Embryonic facial prominence (tissue), 1 donor: ENCODE results near the gene RYK.
"Not testable (repeated sequence)": the region's sequence is repeated elsewhere in the genome, so short reads cannot be mapped to it uniquely, and the experiment has no call there.

ENCODE experiments used
- DNase-seq: peaks from one replicate; pipeline ENCODE4 v3.0.0-alpha.2; 2016; ENCODE audit errors: extremely low spot score

Gene RYK

DNA sequence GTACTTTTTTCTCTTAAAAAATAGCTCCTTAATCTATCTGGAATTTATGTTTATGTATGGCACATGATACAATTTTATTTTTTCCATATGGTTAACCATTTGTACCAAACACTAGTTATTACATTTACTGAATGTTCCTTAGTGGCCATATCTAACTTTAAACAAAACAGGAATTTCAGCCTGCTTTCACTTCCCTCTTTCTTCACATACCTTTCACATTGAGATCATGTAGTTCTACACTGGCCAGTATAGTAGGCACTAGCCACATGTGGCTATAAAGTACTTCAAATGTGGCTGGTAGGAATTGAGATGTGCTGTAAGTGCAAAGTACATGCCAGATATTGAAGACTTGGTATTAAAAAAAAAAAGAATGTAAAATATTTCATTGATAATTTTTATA is 4.7 kb upstream of the RYK start:
- DNase-seq: no peak

- no peak for DNase-seq
These were observed 3.0 kb upstream of the RYK start for GRCh38 chr3:134253475-134254226.

GRCh38 chr3:134252766-134253165 is 2.1 kb upstream of the RYK start:
- no peak for DNase-seq

GRCh38 chr3:134251731-134252391 is 1.2 kb upstream of the RYK start:
- DNase-seq: no peak

GRCh38 chr3:134249935-134250716 is 533 bp downstream of the RYK start:
- no peak for DNase-seq

DNA sequence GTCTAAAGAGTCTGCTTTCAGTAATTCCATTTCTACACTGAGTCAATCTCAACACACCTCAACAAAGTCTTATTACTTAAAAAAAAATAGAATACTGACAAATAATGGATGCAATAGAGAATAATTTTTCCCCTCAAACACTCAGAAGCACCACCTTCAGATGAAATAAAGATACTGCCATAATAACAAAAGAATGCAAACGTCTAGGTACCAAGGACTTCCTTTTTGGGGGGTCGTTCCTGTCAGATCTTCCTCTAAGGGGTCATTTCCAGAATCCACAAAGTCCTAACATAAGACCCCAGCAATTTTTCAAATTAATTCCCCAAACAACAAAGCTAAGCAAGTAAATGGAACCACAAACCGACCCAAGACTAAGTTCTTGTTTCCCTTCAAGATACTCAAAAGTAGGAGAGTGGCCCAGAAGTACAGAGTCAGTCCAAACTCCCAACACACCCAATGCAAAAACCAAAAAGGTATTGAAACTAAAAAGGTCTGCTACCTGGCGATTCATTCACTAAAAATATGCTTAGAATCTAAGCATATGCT is 1.3 kb downstream of the RYK start:
- no peak for DNase-seq

GRCh38 chr3:134244921-134245320 is 5.7 kb downstream of the RYK start:
- DNase-seq: no peak

DNA sequence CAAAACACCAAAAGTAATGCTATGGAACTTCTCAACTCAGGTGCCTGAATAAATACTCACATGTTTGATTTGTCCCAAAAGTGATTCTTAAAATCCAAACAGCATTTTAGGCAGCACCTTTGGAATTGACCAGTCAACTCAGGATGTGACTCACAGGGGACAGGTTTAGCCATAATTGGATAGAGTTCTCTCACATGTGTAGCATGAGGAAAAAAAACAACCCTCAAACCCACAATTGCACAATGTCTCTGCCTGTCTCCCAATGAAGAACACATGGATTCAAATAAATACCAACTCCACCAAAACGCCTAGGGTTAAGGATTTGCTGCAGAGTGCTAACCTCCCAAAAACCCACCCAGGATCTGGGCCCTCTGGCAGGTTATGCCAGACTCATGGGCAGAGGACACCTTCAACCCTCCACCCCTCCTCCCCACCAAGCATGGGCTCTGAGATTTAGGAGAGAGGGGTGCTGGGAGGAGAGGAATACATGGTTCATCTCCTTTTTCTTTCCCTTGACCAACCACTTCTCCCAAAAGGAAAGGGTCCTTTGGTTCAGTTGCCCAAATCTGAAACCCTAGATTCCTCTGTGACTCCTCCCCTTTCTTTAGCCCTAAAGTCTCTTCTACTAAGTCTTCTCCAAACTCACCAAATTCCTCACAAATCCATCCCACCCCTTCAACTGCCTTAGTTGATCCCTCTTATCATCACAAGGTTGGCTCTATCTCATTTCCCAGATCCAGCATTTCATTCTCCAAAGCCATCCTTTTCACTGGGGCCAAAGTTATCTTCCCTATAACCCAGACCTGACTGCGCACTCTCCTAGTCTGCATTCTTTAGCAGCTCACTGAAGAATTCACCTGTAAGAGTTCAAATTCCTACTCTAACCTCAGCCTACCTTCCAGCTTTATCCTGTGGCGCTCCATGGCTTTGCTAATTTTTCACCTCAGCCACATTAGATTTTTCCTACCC is 7.7 kb downstream of the RYK start:
- no peak for DNase-seq

DNA sequence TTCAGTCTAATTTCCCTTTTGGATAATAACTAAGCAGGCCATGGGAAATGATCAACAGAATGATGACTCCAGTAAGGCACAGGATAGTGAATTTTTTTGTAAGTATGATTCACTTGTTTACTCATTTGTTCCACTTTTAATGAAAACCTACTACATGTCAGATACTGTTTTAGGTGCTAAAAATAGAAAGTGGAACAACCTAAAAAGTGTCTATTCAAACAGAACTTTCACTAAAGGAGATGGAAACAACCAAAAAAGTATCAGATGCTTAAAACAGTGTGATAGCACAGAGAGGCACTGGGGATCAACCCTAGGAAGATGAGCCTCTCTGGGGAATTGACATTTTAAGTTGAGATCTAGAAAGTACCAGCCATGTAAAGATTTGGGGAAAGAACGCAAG is 11.1 kb downstream of the RYK start:
- no peak for DNase-seq

- no peak for DNase-seq
These were observed 13.1 kb downstream of the RYK start for GRCh38 chr3:134237454-134238145.

DNA sequence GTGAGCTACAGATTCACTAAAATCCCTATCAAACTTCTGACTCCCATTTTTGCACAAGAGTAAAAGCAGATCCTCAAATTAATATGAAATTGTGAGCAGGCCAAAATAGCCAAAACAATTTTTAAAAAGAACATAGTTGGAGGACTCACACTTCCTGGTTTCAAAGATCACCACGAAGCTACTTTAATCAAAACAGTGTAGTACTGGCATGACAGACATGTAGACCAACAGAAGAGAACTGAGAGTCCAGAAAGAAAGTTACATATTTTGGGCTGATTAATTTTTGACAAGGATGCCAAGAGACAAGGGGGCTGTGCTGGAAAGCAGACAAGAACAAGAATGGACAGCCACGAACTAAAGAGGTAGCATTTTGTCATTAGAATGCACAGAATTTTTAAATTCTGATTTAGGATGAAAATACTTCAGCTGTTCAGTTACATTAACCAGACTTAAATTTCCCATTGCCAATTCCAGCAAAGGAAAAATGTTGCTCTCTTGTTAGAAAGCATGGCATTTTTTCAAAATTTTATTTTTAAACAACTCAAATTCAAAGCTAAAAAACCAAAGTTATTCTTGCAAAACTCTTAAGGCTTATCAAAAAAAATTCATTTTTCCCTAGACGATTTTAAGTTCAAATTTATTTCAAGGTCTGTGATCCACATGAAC is 14.0 kb downstream of the RYK start:
- no peak for DNase-seq

GRCh38 chr3:134235577-134236076 is 15.0 kb downstream of the RYK start:
- no peak for DNase-seq

- DNase-seq: no peak
These were observed 17.7 kb downstream of the RYK start for GRCh38 chr3:134232951-134233350.

GRCh38 chr3:134232151-134232550 is 18.5 kb downstream of the RYK start:
- no peak for DNase-seq

- no peak for DNase-seq
These were observed 19.5 kb downstream of the RYK start for GRCh38 chr3:134231131-134231530.

GRCh38 chr3:134229038-134229437 is 21.6 kb downstream of the RYK start:
- no peak for DNase-seq

DNA sequence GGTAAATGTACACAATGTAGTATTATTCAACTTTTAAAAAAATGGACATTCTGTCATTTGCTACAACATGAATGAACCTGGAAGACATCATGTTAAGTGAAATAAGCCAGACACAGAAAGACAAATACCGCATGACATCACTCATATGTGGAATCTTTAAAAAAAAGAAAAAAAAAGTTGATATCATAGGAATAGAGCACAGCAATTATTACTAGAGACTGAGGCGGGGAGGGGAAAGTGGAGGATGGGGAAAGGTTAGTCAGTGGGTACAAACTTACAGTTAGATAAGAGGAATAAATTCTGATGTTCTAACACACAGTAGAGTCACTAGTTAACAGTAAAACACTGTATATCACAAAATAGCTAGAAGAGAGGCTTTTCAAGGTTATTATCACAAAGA is 22.2 kb downstream of the RYK start:
- DNase-seq: no peak

DNA sequence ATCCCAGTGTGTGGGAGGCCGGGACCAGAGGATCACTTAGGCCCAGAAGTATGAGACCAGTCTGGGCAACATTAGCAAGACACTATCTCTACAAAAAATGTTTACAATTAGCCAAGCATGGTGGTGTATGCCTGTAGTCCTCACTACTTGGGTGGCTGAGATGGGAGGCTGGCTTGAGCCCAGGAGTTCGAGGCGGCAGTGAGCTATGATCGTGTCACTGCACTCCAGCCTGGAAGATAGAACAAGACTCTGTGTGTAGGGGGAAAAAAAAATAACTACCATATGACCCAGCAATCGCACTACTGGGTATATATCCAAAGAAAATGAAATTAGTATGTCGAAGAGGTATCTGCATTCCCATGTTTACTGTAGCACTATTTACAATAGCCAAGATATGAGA is 22.6 kb downstream of the RYK start:
- no peak for DNase-seq

DNA sequence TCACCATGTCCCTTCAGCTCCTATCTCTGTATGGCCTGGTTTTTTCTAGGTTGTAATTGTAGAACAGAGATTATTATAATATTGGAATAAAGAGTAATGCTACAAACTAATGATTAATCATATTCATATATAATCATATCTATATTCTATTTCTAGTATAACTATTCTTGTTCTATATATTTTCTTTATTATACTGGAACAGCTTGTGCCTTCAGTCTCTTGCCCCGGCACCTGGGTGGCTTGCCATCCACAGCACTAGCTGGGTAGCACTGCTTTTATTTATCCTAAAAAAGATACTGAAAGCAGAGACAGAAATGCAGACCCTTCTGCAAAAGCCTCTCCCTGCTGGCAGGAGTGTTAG is 25.9 kb downstream of the RYK start:
- DNase-seq: not testable (repeated sequence)

DNA sequence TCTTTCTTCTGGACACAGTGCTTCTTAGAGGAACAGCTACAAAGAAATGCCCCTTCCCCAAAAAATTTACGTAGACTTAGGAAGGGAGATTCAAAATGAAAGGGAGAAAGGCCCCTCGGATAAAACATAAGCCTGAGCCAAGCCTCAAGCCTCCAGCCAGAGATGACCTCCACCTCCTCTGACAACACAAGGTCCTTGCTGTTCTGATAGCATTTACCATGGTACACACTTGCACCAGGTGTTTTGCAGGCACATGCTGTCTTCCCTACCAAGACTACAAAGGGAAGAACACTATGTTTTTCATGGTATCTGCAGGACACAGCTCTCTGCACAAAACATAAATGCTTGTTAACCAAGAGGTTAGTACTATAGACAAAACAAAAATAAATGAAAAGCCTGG is 27.8 kb downstream of the RYK start:
- DNase-seq: no peak
